Endothelial cell of umbilical vein (primary cell): Measurements from ENCODE around the gene TRAPPC10. TPM values are rescaled to one million over a fixed set of nuclear protein-coding genes. Genes with fewer than 3 reads are reported as not detected.

ENCODE experiments used
- BruUV-seq: library from RNA; stranded (reverse); fragments of 400-500 nt; replicated peaks from 2 replicates; lab custom pipeline; 2021; lab: Mats Ljungman, UMichigan
- CTCF ChIA-PET: fragments of 300-600, 350-600 bp; sonication (Branson Sonifier 250); formaldehyde crosslinking; loops from one replicate; lab custom pipeline; 2021; ENCODE audit warnings: antibody characterized with exemption, inconsistent platforms; lab: Charles Lee
- POLR2A ChIA-PET: fragments of 300-600, 350-600 bp; sonication (Branson Sonifier 250); formaldehyde crosslinking; loops from one replicate; lab custom pipeline; 2021; ENCODE audit warnings: antibody characterized with exemption, inconsistent platforms; lab: Charles Lee
- DNase-seq: peaks from one replicate; pipeline ENCODE4 v3.0.0-alpha.2; 2011; ENCODE audit warnings: low read depth, low spot score
- FAIRE-seq: peaks from 2 replicates; lab custom pipeline; 2011; peaks lifted over from hg19 to GRCh38; lab: Jason Lieb, UNC
- H2AFZ ChIP-seq: 2 replicates; pipeline ENCODE4 v1.6.0; 2012; ENCODE audit warnings: low read depth, low read length, control low read depth, inconsistent platforms
- H3K27ac ChIP-seq: 2 replicates; pipeline ENCODE4 v1.5.1; 2011; ENCODE audit warnings: low read depth, mild to moderate bottlenecking, control low read depth, low read length, moderate library complexity; ENCODE audit not compliant: insufficient read depth
- H3K27me3 ChIP-seq, 2 experiments: 2 replicates each; pipeline versions ENCODE4 v1.6.0 to v1.6.1; 2011; ENCODE audit warnings: low read length in 2 of 2, mixed read lengths in 1 of 2; ENCODE audit not compliant: control insufficient read depth in 2 of 2, insufficient read depth in 2 of 2
- H3K36me3 ChIP-seq, 2 experiments: 2 replicates in 1 of 2; 3 replicates in 1 of 2; pipeline ENCODE4 v1.5.1; 2011; ENCODE audit warnings: low read length in 2 of 2, mild to moderate bottlenecking in 1 of 2, moderate library complexity in 1 of 2; ENCODE audit not compliant: control insufficient read depth in 2 of 2, insufficient read depth in 2 of 2; ENCODE audit errors: extremely low read depth in 1 of 2
- H3K4me1 ChIP-seq: 3 replicates; pipeline ENCODE4 v1.5.1; 2011; ENCODE audit warnings: mild to moderate bottlenecking, low read length; ENCODE audit not compliant: control insufficient read depth, insufficient read depth; ENCODE audit errors: extremely low read depth
- H3K4me2 ChIP-seq: 2 replicates; pipeline ENCODE4 v1.6.1; 2011; ENCODE audit warnings: low read length, control low read depth, mixed read lengths; ENCODE audit not compliant: insufficient read depth
- H3K4me3 ChIP-seq, 3 experiments: fragments of 200-600 bp in 1 of 3; sonication (generic), shearing (Covaris generic) in 1 of 3; replicated peaks in 1 of 3; 2 replicates each; pipeline ENCODE4 v1.5.1; 2011 to 2016; ENCODE audit warnings: control low read depth in 3 of 3, low read length in 3 of 3, mild to moderate bottlenecking in 2 of 3, inconsistent platforms in 1 of 3, low read depth in 1 of 3, moderate library complexity in 1 of 3; ENCODE audit not compliant: insufficient read depth in 1 of 3
- H3K79me2 ChIP-seq: 2 replicates; pipeline ENCODE4 v1.6.0; 2012; ENCODE audit warnings: low read length, inconsistent platforms; ENCODE audit not compliant: control insufficient read depth, insufficient read depth
- H3K9ac ChIP-seq: replicated peaks from 2 replicates; pipeline ENCODE3; 2011; ENCODE audit warnings: low read length, control low read depth; ENCODE audit not compliant: insufficient read depth; ENCODE audit errors: extremely low read depth
- H3K9me1 ChIP-seq: replicated peaks from 3 replicates; pipeline ENCODE4 v1.6.0; 2011; ENCODE audit warnings: mild to moderate bottlenecking, low read length; ENCODE audit not compliant: control insufficient read depth, insufficient read depth; ENCODE audit errors: extremely low read depth
- H3K9me3 ChIP-seq: replicated peaks from 2 replicates; pipeline ENCODE4 v1.5.1; 2012; ENCODE audit warnings: low read length, inconsistent platforms; ENCODE audit not compliant: control insufficient read depth, insufficient read depth
- H4K20me1 ChIP-seq: replicated peaks from 2 replicates; pipeline ENCODE3; 2011; ENCODE audit warnings: mild to moderate bottlenecking, low read length; ENCODE audit not compliant: control insufficient read depth, insufficient read depth; ENCODE audit errors: extremely low read depth
- EZH2 ChIP-seq: IDR thresholded peaks from 2 replicates; pipeline ENCODE4 v1.6.1; 2012; ENCODE audit warnings: borderline replicate concordance, low read depth, mild to moderate bottlenecking, moderate library complexity, low read length, inconsistent platforms; ENCODE audit not compliant: severe bottlenecking
- FOS ChIP-seq: IDR thresholded peaks from 2 replicates; pipeline ENCODE4 v1.6.1; 2011; ENCODE audit warnings: mild to moderate bottlenecking, low read length, moderate library complexity, borderline replicate concordance; ENCODE audit not compliant: insufficient read depth
- GATA2 ChIP-seq: IDR thresholded peaks from 2 replicates; pipeline ENCODE4 v1.7.0; 2011; ENCODE audit warnings: low read depth, mild to moderate bottlenecking, moderate library complexity, mixed read lengths, low read length; ENCODE audit not compliant: insufficient read length, insufficient read depth
- JUN ChIP-seq: IDR thresholded peaks from 2 replicates; pipeline ENCODE4 v1.6.1; 2011; ENCODE audit warnings: borderline replicate concordance, low read depth; ENCODE audit not compliant: insufficient read length, insufficient read depth
- MYC ChIP-seq: IDR thresholded peaks from one replicate; pipeline ENCODE4 v1.6.1; 2011; ENCODE audit warnings: mild to moderate bottlenecking, low read depth, low read length
- POLR2A ChIP-seq: IDR thresholded peaks from 2 replicates; pipeline ENCODE4 v1.6.1; 2012; ENCODE audit warnings: low read depth, mild to moderate bottlenecking, control low read depth, low read length
- POLR2AphosphoS5 ChIP-seq: IDR thresholded peaks from 2 replicates; pipeline ENCODE4 v1.6.1; 2012; ENCODE audit warnings: low read depth, mild to moderate bottlenecking, control low read depth, low read length, moderate library complexity; ENCODE audit not compliant: insufficient read depth
- dilution Hi-C: fragments of 300-500 bp; cut with MboI; formaldehyde crosslinking; loops from one replicate; pipeline ENCODE4 v1.15.0; 2019; ENCODE audit warnings: low sequenced_read_pairs; ENCODE audit not compliant: extremely low pct_ligation_motif_present
- intact Hi-C: fragments of 100-400 bp; cut with micrococcal nuclease; formaldehyde crosslinking; loops from one replicate; pipeline ENCODE4 v1.10.0; 2022
- polyA plus RNA-seq, 4 experiments: library from polyadenylated mRNA; depleted of rRNA in 3 of 4; stranded (reverse) in 3 of 4; unstranded in 1 of 4; fragments of >200 nt; gene quantifications; 2 replicates each; pipeline versions ENCODE4 v1.2.1 to v1.2.3, GENCODE V29; 2011 to 2012; ENCODE audit warnings: missing spikeins in 1 of 4
- total RNA-seq: library from RNA; stranded (reverse); gene quantifications from 2 replicates; pipeline ENCODE4 v1.2.3, GENCODE V29; 2021
- TF ChIP-seq, protein P1 (sequence below): IDR thresholded peaks from 2 replicates; pipeline ENCODE4 v1.6.1; 2011; ENCODE audit not compliant: insufficient read depth, insufficient read length
- TF ChIP-seq, protein P2 (sequence below), 2 donors: IDR thresholded peaks; 1 replicate in 1 of 2; 2 replicates in 1 of 2; pipeline ENCODE4 v1.5.1; 2011; ENCODE audit warnings: low read length in 2 of 2, mild to moderate bottlenecking in 2 of 2, moderate library complexity in 2 of 2, control low read depth in 1 of 2, inconsistent platforms in 1 of 2, low read depth in 1 of 2; ENCODE audit not compliant: insufficient read depth in 1 of 2; ENCODE audit errors: extremely low read depth in 1 of 2

Gene TRAPPC10
- total and polyA plus RNA-seq, 2 donors (not counting 3 experiments of a cell fraction or from before 2014, with no cell fraction given), result 21.5 to 33.6 TPM

DNA sequence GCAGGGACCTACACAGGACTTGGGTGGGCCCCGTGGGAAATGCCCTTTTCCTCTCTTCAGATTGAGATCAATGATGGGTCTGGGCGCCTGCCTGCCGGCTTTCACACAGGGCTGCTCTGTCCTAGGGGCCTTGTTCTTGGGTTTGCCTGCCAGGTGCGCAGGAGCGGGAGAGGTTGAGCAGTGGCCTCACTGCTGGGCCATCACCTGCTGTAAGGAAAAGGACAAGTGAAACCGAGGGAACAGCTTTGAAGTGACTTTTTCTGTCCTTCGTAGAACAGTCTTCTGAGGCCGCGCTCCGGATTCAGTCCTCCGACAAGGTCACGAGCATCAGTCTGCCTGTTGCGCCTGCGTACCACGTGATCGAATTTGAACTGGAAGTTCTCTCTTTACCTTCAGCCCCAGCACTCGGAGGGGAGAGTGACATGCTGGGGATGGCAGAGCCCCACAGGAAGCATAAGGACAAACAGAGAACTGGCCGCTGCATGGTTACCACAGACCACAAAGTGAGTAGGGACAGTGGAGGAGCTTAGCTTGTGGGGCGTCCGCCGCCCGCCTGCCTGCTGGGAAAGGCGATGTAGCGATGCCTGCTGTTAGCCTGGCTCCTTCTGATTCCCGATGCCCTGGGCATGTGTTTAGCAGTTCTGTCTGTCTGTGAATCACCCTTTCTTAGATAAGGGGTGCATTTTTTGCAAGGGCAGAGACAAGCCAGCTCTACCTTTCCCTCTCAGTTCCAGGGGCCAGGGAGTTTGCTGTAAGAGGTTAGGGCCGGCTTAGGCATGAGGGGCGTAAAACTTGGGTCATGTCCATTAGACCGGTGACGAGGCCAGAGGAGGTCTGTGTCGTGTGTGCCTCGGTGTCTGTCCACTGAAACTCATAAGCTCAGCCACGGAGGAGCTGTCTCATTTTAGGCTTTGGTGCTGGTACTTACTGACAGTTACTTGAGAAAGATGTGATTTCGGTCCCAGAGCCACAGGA, 75.6 kb downstream of the TRAPPC10 start:
- DNase-seq (no peak), FAIRE-seq (no peak)
- Histone ChIP-seq H3K4me3 (no peak overlapping the region), H2AFZ (no peak overlapping the region), H3K79me2 (peaks cover 6% of the 10 kb centered on the region), H3K27me3 (no peaks in the 10 kb centered on the region), H3K4me1 (peaks cover 36% of the 10 kb centered on the region), H3K36me3 (peaks cover 12 to 28% of the 10 kb centered on the region in 2 experiments), H3K9ac (no peak overlapping the region), H3K9me1 (no peaks in the 10 kb centered on the region), H3K4me2 (no peak overlapping the region), H3K9me3 (no peaks in the 10 kb centered on the region), H3K27ac (no peak overlapping the region), H4K20me1 (no peaks in the 10 kb centered on the region)
- intact Hi-C loops, result no loop called here
- TF ChIP-seq POLR2A, result no peak
- TF ChIP-seq, protein P1, sequence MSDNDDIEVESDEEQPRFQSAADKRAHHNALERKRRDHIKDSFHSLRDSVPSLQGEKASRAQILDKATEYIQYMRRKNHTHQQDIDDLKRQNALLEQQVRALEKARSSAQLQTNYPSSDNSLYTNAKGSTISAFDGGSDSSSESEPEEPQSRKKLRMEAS, result no peak
- ChIA-PET POLR2A (interaction anchor here (0.7 kb wide), 1 partner anchor 222 kb away, joined by 3 read pairs; no protein-coding TSS in a partner anchor), CTCF (no interaction called here)
- no TSS peak for BruUV-seq
- dilution Hi-C loops, result no loop called here

DNA sequence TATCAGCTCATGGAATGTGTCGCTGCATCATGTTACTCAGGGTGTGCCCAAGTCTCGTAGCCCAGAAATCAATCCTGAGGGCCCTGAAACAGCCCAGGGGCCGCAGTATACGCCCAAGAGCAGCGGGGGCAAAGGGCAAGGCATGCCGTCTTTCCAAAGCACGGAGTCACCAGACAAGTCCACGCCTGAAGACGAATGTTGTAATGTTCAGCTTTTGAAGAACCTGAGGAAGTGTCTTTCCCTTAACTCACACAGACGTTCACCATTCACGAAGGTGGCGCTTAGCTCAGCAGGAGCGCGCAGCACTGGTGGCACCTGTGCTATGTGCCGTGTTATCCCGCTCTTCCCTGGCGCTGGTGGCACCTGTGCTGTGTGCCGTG, 76.3 kb downstream of the TRAPPC10 start:
- intact Hi-C loops, result no loop called here
- peaks cover 12 to 28% of the 10 kb centered on the region in 2 experiments for H3K36me3 ChIP-seq

More for the DNA sequence above, 76.3 kb downstream of the TRAPPC10 start:
- Histone ChIP-seq H3K27ac (no peak overlapping the region), H3K79me2 (peaks cover 6% of the 10 kb centered on the region), H3K4me1 (peaks cover 29% of the 10 kb centered on the region), H3K9me1 (no peaks in the 10 kb centered on the region), H4K20me1 (no peaks in the 10 kb centered on the region), H3K9me3 (no peaks in the 10 kb centered on the region), H2AFZ (no peak overlapping the region), H3K4me2 (no peak overlapping the region), H3K27me3 (no peaks in the 10 kb centered on the region), H3K4me3 (no peak overlapping the region), H3K9ac (no peak overlapping the region)
- BruUV-seq, result no TSS peak
- POLR2A ChIA-PET, result interaction anchor here (0.7 kb wide), 1 partner anchor 222 kb away, joined by 3 read pairs; no protein-coding TSS in a partner anchor
- no peak for TF ChIP-seq JUN
- TF ChIP-seq GATA2, result no peak
- no peak for TF ChIP-seq EZH2
- no peak for TF ChIP-seq FOS
- no peak for TF ChIP-seq MYC
- TF ChIP-seq, protein P1, result no peak
- TF ChIP-seq, protein P2, sequence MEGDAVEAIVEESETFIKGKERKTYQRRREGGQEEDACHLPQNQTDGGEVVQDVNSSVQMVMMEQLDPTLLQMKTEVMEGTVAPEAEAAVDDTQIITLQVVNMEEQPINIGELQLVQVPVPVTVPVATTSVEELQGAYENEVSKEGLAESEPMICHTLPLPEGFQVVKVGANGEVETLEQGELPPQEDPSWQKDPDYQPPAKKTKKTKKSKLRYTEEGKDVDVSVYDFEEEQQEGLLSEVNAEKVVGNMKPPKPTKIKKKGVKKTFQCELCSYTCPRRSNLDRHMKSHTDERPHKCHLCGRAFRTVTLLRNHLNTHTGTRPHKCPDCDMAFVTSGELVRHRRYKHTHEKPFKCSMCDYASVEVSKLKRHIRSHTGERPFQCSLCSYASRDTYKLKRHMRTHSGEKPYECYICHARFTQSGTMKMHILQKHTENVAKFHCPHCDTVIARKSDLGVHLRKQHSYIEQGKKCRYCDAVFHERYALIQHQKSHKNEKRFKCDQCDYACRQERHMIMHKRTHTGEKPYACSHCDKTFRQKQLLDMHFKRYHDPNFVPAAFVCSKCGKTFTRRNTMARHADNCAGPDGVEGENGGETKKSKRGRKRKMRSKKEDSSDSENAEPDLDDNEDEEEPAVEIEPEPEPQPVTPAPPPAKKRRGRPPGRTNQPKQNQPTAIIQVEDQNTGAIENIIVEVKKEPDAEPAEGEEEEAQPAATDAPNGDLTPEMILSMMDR (IDR thresholded peaks at IDR 0.05; ENCODE audit: extremely low read depth in 1 of 2, insufficient read depth in 1 of 2, low read depth in 1 of 2, low read length in 2 of 2), result no peak
- TF ChIP-seq POLR2AphosphoS5, result no peak
- no peak for TF ChIP-seq POLR2A
- FAIRE-seq (no peak), DNase-seq (no peak)
- CTCF ChIA-PET, result no interaction called here
- dilution Hi-C loops, result no loop called here
